GM12873 (cell line): Measurements from ENCODE around the gene FMNL2.

Source experiments
- CTCF ChIP-seq: IDR thresholded peaks from 2 replicates; pipeline ENCODE4 v1.5.1; 2012; ENCODE audit warnings: low read depth, mild to moderate bottlenecking, moderate library complexity, low read length, control low read depth; ENCODE audit not compliant: insufficient read depth; ENCODE audit errors: missing control alignments

FMNL2 gene

GRCh38 chr2:152637251-152637650 is 302.3 kb downstream of the FMNL2 start:
- TF ChIP-seq CTCF, result no peak

GRCh38 chr2:152638056-152638455 is 303.1 kb downstream of the FMNL2 start:
- TF ChIP-seq CTCF, result no peak

GRCh38 chr2:152638590-152638989 is 303.6 kb downstream of the FMNL2 start:
- TF ChIP-seq CTCF, result no peak

- TF ChIP-seq CTCF, result no peak
These were observed 309.4 kb downstream of the FMNL2 start for GRCh38 chr2:152644189-152644873.

- no peak for TF ChIP-seq CTCF
These were observed 311.3 kb downstream of the FMNL2 start for GRCh38 chr2:152646264-152646663.

GRCh38 chr2:152646775-152647174 is 311.8 kb downstream of the FMNL2 start:
- TF ChIP-seq CTCF, result no peak

- TF ChIP-seq CTCF, result no peak
These were observed 312.6 kb downstream of the FMNL2 start for GRCh38 chr2:152647552-152647951.
